DND-41 (cell line): ENCODE data around the gene BRSK2.

Experiments used
- ATAC-seq: fragments of 200-7000 bp; cut with Tn5 transposase; 3 replicates; pipeline ENCODE4 v1.9.1; 2021; ENCODE audit warnings: low read depth; ENCODE audit not compliant: insufficient read depth
- DNase-seq: peaks from one replicate; pipeline ENCODE4 v3.0.0-alpha.2; 2020
- H2AFZ ChIP-seq: 2 replicates; pipeline ENCODE4 v1.6.0; 2012; ENCODE audit warnings: low read depth, low read length
- H3K27ac ChIP-seq: 2 replicates; pipeline ENCODE4 v1.5.1; 2012; ENCODE audit warnings: low read length, inconsistent platforms
- H3K27me3 ChIP-seq: fragments of 200-600 bp; sonication (generic); 2 replicates; pipeline ENCODE4 v1.6.0; 2012; ENCODE audit warnings: low read length, mild to moderate bottlenecking, inconsistent platforms; ENCODE audit not compliant: insufficient read depth, poor library complexity
- H3K36me3 ChIP-seq: 2 replicates; pipeline ENCODE4 v1.5.1; 2012; ENCODE audit warnings: low read length, inconsistent platforms; ENCODE audit not compliant: insufficient read depth
- H3K4me1 ChIP-seq: 2 replicates; pipeline ENCODE4 v1.5.1; 2012; ENCODE audit warnings: mild to moderate bottlenecking, low read length; ENCODE audit not compliant: insufficient read depth
- H3K4me2 ChIP-seq: 2 replicates; pipeline ENCODE4 v1.6.0; 2012; ENCODE audit warnings: mild to moderate bottlenecking, moderate library complexity, low read length, inconsistent platforms; ENCODE audit not compliant: insufficient read depth
- H3K4me3 ChIP-seq, 2 experiments: fragments of 200-600 bp in 1 of 2; shearing (Covaris generic) in 1 of 2; 2 replicates each; pipeline ENCODE4 v1.5.1; 2012 to 2016; ENCODE audit warnings: inconsistent platforms in 2 of 2, low read length in 2 of 2, mild to moderate bottlenecking in 2 of 2, low read depth in 1 of 2, moderate library complexity in 1 of 2
- H3K79me2 ChIP-seq: 2 replicates; pipeline ENCODE4 v1.6.0; 2012; ENCODE audit warnings: low read length, inconsistent platforms; ENCODE audit not compliant: insufficient read depth
- H3K9ac ChIP-seq: 2 replicates; pipeline ENCODE4 v1.6.0; 2012; ENCODE audit warnings: low read depth, mild to moderate bottlenecking, inconsistent platforms, low read length, moderate library complexity
- H3K9me3 ChIP-seq: 2 replicates; pipeline ENCODE4 v1.5.1; 2012; ENCODE audit warnings: low read length, moderate library complexity, mild to moderate bottlenecking, inconsistent platforms; ENCODE audit not compliant: insufficient read depth, severe bottlenecking
- H4K20me1 ChIP-seq: 2 replicates; pipeline ENCODE4 v1.6.0; 2012; ENCODE audit warnings: low read length; ENCODE audit not compliant: insufficient read depth
- CTCF ChIP-seq: IDR thresholded peaks from 2 replicates; pipeline ENCODE4 v1.5.1; 2012; ENCODE audit warnings: borderline replicate concordance, low read length, moderate library complexity, mild to moderate bottlenecking; ENCODE audit not compliant: poor library complexity, severe bottlenecking; ENCODE audit errors: extremely low read depth
- EZH2 ChIP-seq: IDR thresholded peaks from 3 replicates; pipeline ENCODE4 v1.6.1; 2012; ENCODE audit warnings: borderline replicate concordance, low read depth, mild to moderate bottlenecking, moderate library complexity, low read length, inconsistent platforms; ENCODE audit not compliant: severe bottlenecking

BRSK2 gene

GRCh38 chr11:1459219-1459575 lies 69.5 kb downstream of the BRSK2 start:
- Histone ChIP-seq H4K20me1 (peaks cover 16% of the 10 kb centered on the region), H3K27ac (no peak overlapping the region), H3K4me3 (no peak overlapping the region), H3K36me3 (no peaks in the 10 kb centered on the region), H2AFZ (no peak overlapping the region), H3K27me3 (no peaks in the 10 kb centered on the region), H3K4me2 (no peak overlapping the region), H3K9ac (no peak overlapping the region), H3K79me2 (no peaks in the 10 kb centered on the region), H3K9me3 (no peaks in the 10 kb centered on the region), H3K4me1 (no peaks in the 10 kb centered on the region)
- ATAC-seq (no peak), DNase-seq (no peak)
- TF ChIP-seq EZH2 = no peak
- no peak for TF ChIP-seq CTCF

- Histone ChIP-seq H3K27ac (no peak overlapping the region), H3K4me2 (no peak overlapping the region)
- ATAC-seq = no peak
These were observed 70.1 kb downstream of the BRSK2 start for GRCh38 chr11:1459764-1460395.

GRCh38 chr11:1460396-1460985 lies 70.8 kb downstream of the BRSK2 start:
- Histone ChIP-seq H3K27ac (no peak overlapping the region), H3K79me2 (no peaks in the 10 kb centered on the region), H3K4me2 (no peak overlapping the region), H3K4me1 (no peaks in the 10 kb centered on the region), H4K20me1 (peaks cover 8% of the 10 kb centered on the region), H3K9me3 (no peaks in the 10 kb centered on the region), H3K27me3 (no peaks in the 10 kb centered on the region), H2AFZ (no peak overlapping the region), H3K36me3 (peaks cover 6% of the 10 kb centered on the region), H3K4me3 (no peak overlapping the region), H3K9ac (no peak overlapping the region)
- TF ChIP-seq EZH2 (no peak), CTCF (no peak)
- DNase-seq (no peak), ATAC-seq (no peak)

More at GRCh38 chr11:1459764-1460395, 70.1 kb downstream of the BRSK2 start:
- no peaks in the 10 kb centered on the region for H3K4me1 ChIP-seq
- TF ChIP-seq CTCF (no peak), EZH2 (no peak)
- no peaks in the 10 kb centered on the region for H3K79me2 ChIP-seq
- no peak overlapping the region for H3K9ac ChIP-seq
- H3K36me3 ChIP-seq = peaks cover 4% of the 10 kb centered on the region; the same call in 1 of the 2 replicates
- H2AFZ ChIP-seq = no peak overlapping the region
- H4K20me1 ChIP-seq = peaks cover 12% of the 10 kb centered on the region
- H3K9me3 ChIP-seq = no peaks in the 10 kb centered on the region
- H3K27me3 ChIP-seq = no peaks in the 10 kb centered on the region
- DNase-seq = no peak
- no peak overlapping the region for H3K4me3 ChIP-seq
